ENCODE measurements around the gene PHLDB3.
"Not testable (repeated sequence)": the region's sequence is repeated elsewhere in the genome, so short reads cannot be mapped to it uniquely, and the experiment has no call there.

PHLDB3 gene

GRCh38 chr19:43444531-43445287, 59.8 kb downstream of the PHLDB3 start:
- no peak for DNase-seq (ENCODE audit: low read depth in 1 of 2, low spot score in 1 of 2)

- DNase-seq (ENCODE audit: low read depth in 1 of 2, low spot score in 1 of 2), result not testable (repeated sequence)
Observed at GRCh38 chr19:43444091-43444490, 60.5 kb downstream of the PHLDB3 start.

- DNase-seq (ENCODE audit: low read depth in 1 of 2, low spot score in 1 of 2), result no peak
Observed at GRCh38 chr19:43441716-43442115, 62.8 kb downstream of the PHLDB3 start.

- DNase-seq (ENCODE audit: low read depth in 1 of 2, low spot score in 1 of 2), result no peak
Observed at GRCh38 chr19:43439709-43440063, 64.9 kb downstream of the PHLDB3 start.

- peak in 1 of 2 donors; percentile 15 for DNase-seq (ENCODE audit: low read depth in 1 of 2, low spot score in 1 of 2)
Observed at GRCh38 chr19:43439032-43439708, 65.4 kb downstream of the PHLDB3 start.

GRCh38 chr19:43438291-43439031, 66.1 kb downstream of the PHLDB3 start:
- no peak for DNase-seq (ENCODE audit: low read depth in 1 of 2, low spot score in 1 of 2)

GRCh38 chr19:43437712-43438111, 66.8 kb downstream of the PHLDB3 start:
- no peak for DNase-seq (ENCODE audit: low read depth in 1 of 2, low spot score in 1 of 2)

GRCh38 chr19:43437284-43437683, 67.3 kb downstream of the PHLDB3 start:
- DNase-seq (ENCODE audit: low read depth in 1 of 2, low spot score in 1 of 2), result not testable (repeated sequence)

GRCh38 chr19:43435775-43436174, 68.8 kb downstream of the PHLDB3 start:
- no peak for DNase-seq (ENCODE audit: low read depth in 1 of 2, low spot score in 1 of 2)

- DNase-seq (ENCODE audit: low read depth in 1 of 2, low spot score in 1 of 2), result no peak
Observed at GRCh38 chr19:43433689-43434088, 70.9 kb downstream of the PHLDB3 start.

- DNase-seq (ENCODE audit: low read depth in 1 of 2, low spot score in 1 of 2), result no peak
Observed at GRCh38 chr19:43433358-43433673, 71.2 kb downstream of the PHLDB3 start.

GRCh38 chr19:43430976-43431375, 73.6 kb downstream of the PHLDB3 start:
- no peak for DNase-seq (ENCODE audit: low read depth in 1 of 2, low spot score in 1 of 2)

- DNase-seq (ENCODE audit: low read depth in 1 of 2, low spot score in 1 of 2), result no peak
Observed at GRCh38 chr19:43430142-43430710, 74.3 kb downstream of the PHLDB3 start.

- DNase-seq (ENCODE audit: low read depth in 1 of 2, low spot score in 1 of 2), result no peak
Observed at GRCh38 chr19:43429395-43429794, 75.2 kb downstream of the PHLDB3 start.

GRCh38 chr19:43425567-43426392, 78.8 kb downstream of the PHLDB3 start:
- no peak for DNase-seq (ENCODE audit: low read depth in 1 of 2, low spot score in 1 of 2)

All from stimulated activated CD4-positive, alpha-beta T cell treated with anti-CD3 and anti-CD28 coated beads, Interleukin-15, amount 100 ng/mL, for 1 hour (primary cell).